OCI-LY1 (cell line): ENCODE measurements around the gene RHOJ.

Experiments
- EZH2 ChIP-seq: fragments of 200-600 bp; sonication (generic), shearing (Covaris generic); IDR thresholded peaks from 2 replicates; pipeline ENCODE4 v1.8.0; 2017; ENCODE audit warnings: borderline replicate concordance, mixed run types, mild to moderate bottlenecking, antibody characterized with exemption, low read length, moderate library complexity, mixed read lengths
- TF ChIP-seq, protein P1 (sequence below): fragments of 200-600 bp; sonication (generic), shearing (Covaris generic); IDR thresholded peaks from 2 replicates; pipeline ENCODE4 v1.5.1; 2017; ENCODE audit warnings: mild to moderate bottlenecking, antibody characterized with exemption, low read length, moderate library complexity, mixed read lengths

DNA sequence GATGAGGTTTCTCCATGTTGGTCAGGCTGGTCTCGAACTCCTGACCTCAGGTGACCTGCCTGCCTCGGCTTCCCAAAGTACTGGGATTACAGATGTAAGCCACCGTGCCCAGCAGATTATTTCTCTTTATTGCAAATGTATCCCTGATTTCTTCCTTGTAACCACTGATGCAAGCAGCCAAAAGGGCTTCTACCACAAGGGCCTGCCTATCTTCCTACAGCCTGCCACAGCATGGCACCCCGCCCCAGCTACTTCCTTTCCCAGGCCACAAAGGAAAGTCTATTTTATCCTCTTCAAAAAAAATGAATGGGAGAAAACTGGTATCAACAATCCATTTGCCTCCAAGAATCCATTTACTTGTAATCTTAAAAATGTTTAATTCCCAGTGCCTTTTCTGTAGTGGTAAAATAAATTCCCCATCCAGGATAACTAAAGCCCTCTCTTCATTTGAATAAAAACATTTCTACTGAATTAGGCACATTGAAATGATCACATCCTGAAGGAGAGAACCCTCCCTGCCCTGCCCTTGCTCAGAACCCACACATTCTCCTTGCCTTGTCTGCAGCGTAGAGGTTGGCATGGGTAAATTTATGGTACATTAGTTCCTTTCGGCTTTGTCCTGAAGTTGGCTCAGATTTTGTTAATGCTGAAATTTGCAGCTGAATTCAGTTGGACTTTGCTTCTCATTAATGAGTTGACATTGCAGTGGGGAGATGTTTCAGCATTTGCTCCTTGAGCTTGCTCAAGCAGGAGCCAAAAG is 95.3 kb downstream of the RHOJ start:
- TF ChIP-seq, protein P1, sequence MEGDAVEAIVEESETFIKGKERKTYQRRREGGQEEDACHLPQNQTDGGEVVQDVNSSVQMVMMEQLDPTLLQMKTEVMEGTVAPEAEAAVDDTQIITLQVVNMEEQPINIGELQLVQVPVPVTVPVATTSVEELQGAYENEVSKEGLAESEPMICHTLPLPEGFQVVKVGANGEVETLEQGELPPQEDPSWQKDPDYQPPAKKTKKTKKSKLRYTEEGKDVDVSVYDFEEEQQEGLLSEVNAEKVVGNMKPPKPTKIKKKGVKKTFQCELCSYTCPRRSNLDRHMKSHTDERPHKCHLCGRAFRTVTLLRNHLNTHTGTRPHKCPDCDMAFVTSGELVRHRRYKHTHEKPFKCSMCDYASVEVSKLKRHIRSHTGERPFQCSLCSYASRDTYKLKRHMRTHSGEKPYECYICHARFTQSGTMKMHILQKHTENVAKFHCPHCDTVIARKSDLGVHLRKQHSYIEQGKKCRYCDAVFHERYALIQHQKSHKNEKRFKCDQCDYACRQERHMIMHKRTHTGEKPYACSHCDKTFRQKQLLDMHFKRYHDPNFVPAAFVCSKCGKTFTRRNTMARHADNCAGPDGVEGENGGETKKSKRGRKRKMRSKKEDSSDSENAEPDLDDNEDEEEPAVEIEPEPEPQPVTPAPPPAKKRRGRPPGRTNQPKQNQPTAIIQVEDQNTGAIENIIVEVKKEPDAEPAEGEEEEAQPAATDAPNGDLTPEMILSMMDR = no peak
- TF ChIP-seq EZH2 = no peak
